Omental fat pad (tissue), 4 donors: ENCODE results near the gene SIM2. TPM values are rescaled to one million over a fixed set of nuclear protein-coding genes. Genes with fewer than 3 reads are reported as not detected.

Experiments used
- ATAC-seq: fragments of 150-250 bp; one replicate; pipeline ENCODE4 v1.9.1; 2016; ENCODE audit warnings: mild to moderate bottlenecking, moderate library complexity; ENCODE audit not compliant: low FRiP score
- DNase-seq: peaks from one replicate; pipeline ENCODE4 v3.0.0-alpha.2; 2019; ENCODE audit warnings: low spot score
- CTCF ChIP-seq, 3 donors: fragments of 450-650 bp; IDR thresholded peaks; one replicate each; pipeline ENCODE4 v1.5.1; 2016 to 2017; ENCODE audit warnings: antibody characterized with exemption in 3 of 3, mild to moderate bottlenecking in 3 of 3, moderate library complexity in 2 of 3
- total RNA-seq, 4 donors: library from RNA; depleted of rRNA; stranded (reverse); fragments of >200 nt; gene quantifications; one replicate each; pipeline ENCODE4 v1.1.0, GENCODE V29; 2016

The SIM2 gene
- total RNA-seq, 4 donors from 2014 or later: 3.2 TPM; not detected in 3

- ATAC-seq (peak; percentile 47), DNase-seq (no peak)
- TF ChIP-seq CTCF (IDR thresholded peaks at IDR 0.05): no peak
Observed at GRCh38 chr21:36788120-36788638, 89.3 kb downstream of the SIM2 start.

GRCh38 chr21:36790616-36791015 lies 91.7 kb downstream of the SIM2 start:
- DNase-seq (no peak), ATAC-seq (no peak)
- TF ChIP-seq CTCF (IDR thresholded peaks at IDR 0.05): no peak

GRCh38 chr21:36791180-36791579 lies 92.3 kb downstream of the SIM2 start:
- no peak for TF ChIP-seq CTCF (IDR thresholded peaks at IDR 0.05)
- ATAC-seq: peak; percentile 51

DNA sequence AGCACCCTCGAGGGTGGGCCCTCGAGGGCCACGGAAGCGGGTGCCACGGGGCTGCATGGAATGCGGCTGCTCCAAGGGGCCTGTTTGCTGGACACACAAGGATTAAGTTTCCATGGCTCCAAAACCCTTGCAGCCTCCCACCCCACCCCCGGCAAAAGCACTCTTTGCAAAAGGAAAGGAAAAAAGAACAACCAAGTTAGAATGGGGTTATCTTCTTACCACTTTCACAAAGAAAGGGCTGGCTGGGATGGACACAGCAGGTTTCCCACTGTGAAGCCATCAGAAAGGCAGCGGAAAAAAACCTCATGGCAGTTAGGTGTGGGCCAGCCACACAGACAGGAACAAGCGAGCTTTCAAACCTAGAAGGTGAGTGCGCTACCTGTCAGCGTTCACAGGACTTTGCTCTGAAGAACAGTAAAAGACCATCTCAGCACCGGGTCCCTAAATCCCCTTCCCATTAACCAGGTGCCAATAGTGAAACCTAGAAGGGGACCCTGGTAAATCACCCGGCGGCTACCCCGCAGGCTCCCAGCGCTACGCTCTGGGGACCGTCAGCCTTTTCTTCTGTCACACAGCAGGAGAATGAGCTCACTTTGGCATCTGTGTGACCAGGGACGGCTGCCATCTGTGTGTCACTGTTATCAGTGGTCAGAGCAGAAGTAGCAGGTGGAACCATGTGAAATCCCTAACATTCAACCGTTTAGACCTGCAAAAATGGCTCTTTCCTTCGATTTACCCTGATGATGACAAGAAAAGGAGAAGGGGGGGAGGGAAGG lies 93.0 kb downstream of the SIM2 start:
- DNase-seq (no peak), ATAC-seq (no peak)

More at GRCh38 chr21:36791180-36791579, 92.3 kb downstream of the SIM2 start:
- no peak for DNase-seq

GRCh38 chr21:36792505-36792967 lies 93.6 kb downstream of the SIM2 start:
- DNase-seq (no peak), ATAC-seq (no peak)
- TF ChIP-seq CTCF (IDR thresholded peaks at IDR 0.05): no peak

More for the DNA sequence above, 93.0 kb downstream of the SIM2 start:
- TF ChIP-seq CTCF (IDR thresholded peaks at IDR 0.05): no peak

GRCh38 chr21:36796070-36796469 lies 97.2 kb downstream of the SIM2 start:
- no peak for TF ChIP-seq CTCF (IDR thresholded peaks at IDR 0.05)
- DNase-seq (no peak), ATAC-seq (no peak)

GRCh38 chr21:36798491-36798890 lies 99.6 kb downstream of the SIM2 start:
- no peak for DNase-seq
- ATAC-seq: no peak
- no peak for TF ChIP-seq CTCF (IDR thresholded peaks at IDR 0.05)
